Lower leg skin (tissue), 3 donors: ENCODE measurements around the gene NFILZ.

ENCODE experiments used
- POLR2A ChIP-seq, 2 donors: fragments of 450-650 bp; IDR thresholded peaks; one replicate each; pipeline ENCODE4 v1.6.1; 2016 to 2017; ENCODE audit warnings: antibody characterized with exemption in 2 of 2, mild to moderate bottlenecking in 1 of 2, moderate library complexity in 1 of 2
- TF ChIP-seq, protein P1 (sequence below), 3 donors: fragments of 450-650 bp; IDR thresholded peaks; one replicate each; pipeline ENCODE4 v1.5.1; 2016; ENCODE audit warnings: antibody characterized with exemption in 3 of 3, mild to moderate bottlenecking in 3 of 3, moderate library complexity in 2 of 3

DNA sequence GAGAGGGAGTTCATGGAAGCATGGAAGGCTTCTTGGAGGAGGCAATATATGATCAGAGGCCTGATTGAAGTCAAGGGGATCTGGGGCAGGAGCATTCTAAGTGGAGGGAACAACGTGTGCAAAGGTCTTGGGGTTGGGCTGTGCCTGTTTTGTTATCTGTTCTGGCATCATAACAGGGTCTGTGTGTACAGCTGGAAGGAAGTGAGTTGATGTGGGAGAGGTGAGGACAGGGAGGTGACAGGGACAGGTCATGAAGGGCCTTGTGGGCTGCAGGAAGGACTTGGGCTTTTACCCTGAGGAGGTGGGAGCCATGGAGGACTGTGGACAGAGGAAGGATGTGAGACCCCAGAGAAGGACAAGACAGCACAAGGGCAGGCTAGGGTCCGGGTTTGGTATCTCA, 1.2 kb upstream of the NFILZ start:
- no peak for TF ChIP-seq POLR2A (IDR thresholded peaks at IDR 0.05)
- TF ChIP-seq, protein P1, sequence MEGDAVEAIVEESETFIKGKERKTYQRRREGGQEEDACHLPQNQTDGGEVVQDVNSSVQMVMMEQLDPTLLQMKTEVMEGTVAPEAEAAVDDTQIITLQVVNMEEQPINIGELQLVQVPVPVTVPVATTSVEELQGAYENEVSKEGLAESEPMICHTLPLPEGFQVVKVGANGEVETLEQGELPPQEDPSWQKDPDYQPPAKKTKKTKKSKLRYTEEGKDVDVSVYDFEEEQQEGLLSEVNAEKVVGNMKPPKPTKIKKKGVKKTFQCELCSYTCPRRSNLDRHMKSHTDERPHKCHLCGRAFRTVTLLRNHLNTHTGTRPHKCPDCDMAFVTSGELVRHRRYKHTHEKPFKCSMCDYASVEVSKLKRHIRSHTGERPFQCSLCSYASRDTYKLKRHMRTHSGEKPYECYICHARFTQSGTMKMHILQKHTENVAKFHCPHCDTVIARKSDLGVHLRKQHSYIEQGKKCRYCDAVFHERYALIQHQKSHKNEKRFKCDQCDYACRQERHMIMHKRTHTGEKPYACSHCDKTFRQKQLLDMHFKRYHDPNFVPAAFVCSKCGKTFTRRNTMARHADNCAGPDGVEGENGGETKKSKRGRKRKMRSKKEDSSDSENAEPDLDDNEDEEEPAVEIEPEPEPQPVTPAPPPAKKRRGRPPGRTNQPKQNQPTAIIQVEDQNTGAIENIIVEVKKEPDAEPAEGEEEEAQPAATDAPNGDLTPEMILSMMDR (IDR thresholded peaks at IDR 0.05), result no peak
